Embryonic facial prominence (tissue), 1 donor: ENCODE results near the gene PPFIA3.

Experiments used
- DNase-seq: peaks from one replicate; pipeline ENCODE4 v3.0.0-alpha.2; 2016; ENCODE audit errors: extremely low spot score

Gene PPFIA3

GRCh38 chr19:49182848-49183375 is 63.6 kb downstream of the PPFIA3 start:
- no peak for DNase-seq

DNA sequence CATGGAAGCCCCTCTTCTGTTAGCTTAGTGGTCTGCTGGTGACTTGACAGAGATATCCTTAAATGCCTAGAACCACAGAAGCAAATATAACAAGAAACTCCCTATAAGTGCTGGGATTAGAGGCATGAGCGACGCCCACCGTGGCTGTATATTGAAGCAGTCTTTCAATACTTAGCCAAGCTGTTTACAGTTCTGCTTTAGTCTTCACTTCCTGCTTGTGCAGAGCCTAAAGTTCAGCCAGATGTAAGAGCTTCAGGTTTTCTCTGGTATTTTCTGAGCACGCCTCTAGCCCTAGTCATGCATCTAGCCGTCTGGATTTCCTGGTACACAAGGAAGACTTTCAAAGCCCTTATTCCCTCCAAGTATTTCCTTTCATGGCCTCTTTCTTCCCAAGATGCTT is 66.8 kb downstream of the PPFIA3 start:
- DNase-seq, result no peak

- DNase-seq, result no peak
Measured at GRCh38 chr19:49188626-49189200, 69.4 kb downstream of the PPFIA3 start.

DNA sequence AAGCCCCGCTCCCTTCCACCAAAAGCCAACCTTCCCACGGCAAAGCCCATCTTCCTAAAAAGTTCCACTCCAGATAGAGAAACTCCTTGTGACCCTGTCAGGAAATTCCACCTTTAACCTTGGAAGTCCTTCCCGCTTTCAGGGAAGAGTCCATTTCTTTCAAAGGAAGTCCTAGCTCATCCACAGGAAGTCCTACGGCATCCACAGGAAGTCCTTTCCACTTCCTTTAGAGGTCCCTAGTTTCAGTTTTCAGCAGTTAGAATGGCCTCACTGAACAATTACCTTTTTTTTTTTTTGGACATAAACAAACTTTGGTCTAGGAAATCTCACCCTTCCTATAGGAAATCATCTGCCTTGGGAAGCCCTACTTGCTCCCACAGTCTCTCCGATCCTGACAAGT is 69.9 kb downstream of the PPFIA3 start:
- no peak for DNase-seq

DNA sequence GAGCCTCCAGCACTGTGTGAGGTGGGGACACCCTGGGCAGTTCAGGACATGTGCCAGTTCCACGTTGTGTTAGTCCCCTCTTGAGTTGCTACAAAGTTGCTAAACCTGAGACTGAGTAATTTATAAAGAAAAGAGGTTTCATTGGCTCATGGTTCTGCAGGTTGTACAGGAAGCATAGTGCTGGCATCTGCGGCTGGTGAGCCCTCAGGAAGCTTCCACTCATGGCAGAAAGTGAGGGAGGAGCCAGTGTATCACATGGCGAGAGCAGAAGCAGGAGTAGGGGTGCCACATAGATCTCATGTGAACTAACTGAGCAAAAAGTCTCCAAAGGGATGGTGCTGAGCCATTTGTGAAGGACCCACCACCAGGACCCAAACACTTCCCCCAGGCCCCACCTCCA is 71.4 kb downstream of the PPFIA3 start:
- no peak for DNase-seq

DNA sequence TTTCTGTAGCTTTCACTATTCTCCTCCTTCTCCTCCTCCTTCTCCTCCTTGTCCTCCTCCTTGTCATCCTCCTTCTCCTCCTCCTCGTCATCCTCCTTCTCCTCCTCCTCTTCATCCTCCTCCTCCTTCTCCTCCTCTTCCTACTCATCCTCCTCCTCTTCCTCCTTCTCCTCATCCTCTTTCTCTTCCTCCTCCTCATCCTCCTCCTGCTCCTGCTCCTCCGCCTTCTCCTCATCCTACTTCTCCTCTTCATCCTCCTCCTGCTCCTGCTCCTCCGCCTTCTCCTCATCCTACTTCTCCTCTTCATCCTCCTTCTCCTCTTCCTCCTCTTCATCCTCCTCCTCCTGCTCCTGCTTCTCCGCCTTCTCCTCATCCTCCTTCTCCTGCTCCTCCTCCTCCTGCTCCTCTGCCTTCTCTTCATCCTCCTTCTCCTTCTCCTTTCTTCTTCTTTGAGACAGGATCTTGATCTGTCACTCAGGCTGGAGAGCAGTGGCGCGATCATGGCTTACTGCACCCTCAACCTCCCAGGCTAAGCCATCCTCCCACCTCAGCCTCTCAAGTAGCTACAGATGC is 74.6 kb downstream of the PPFIA3 start:
- no peak for DNase-seq

- no peak for DNase-seq
Measured at GRCh38 chr19:49194408-49194807, 75.1 kb downstream of the PPFIA3 start.

DNA sequence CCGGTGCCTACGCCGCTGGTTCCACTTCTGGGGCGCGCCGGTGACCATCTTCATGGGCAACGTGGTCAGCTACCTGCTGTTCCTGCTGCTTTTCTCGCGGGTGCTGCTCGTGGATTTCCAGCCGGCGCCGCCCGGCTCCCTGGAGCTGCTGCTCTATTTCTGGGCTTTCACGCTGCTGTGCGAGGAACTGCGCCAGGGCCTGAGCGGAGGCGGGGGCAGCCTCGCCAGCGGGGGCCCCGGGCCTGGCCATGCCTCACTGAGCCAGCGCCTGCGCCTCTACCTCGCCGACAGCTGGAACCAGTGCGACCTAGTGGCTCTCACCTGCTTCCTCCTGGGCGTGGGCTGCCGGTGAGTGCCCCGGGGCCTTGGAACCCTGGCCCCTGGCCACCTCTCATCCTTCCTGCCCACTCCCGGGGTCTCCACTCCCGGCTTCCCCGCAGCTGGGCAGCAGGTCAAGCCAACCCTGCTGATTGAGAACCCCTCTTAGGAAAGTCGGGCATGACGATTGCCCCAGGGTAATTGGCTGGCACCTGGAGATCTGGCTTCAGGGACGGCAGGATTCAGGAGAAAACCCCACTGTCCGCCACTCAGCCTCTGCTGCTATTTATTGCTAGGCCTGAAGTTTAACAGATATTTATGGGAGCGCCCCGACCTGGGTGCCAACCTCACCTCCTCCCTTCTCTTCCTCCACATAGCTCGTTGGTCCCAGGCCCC is 77.3 kb downstream of the PPFIA3 start:
- no peak for DNase-seq

- DNase-seq, result no peak
Measured at GRCh38 chr19:49200238-49200862, 81.0 kb downstream of the PPFIA3 start.
